ENCODE measurements around the gene VAT1. TPM values are rescaled to one million over a fixed set of nuclear protein-coding genes. Genes with fewer than 3 reads are reported as not detected.

Gene VAT1
- total and polyA plus RNA-seq, 7 donors: 43.0 to 164 (median 85.9) TPM

GRCh38 chr17:43044024-43044423 lies 21.8 kb upstream of the VAT1 start:
- no peak for TF ChIP-seq EP300 (IDR thresholded peaks at IDR 0.05)
- TF ChIP-seq, protein P1, sequence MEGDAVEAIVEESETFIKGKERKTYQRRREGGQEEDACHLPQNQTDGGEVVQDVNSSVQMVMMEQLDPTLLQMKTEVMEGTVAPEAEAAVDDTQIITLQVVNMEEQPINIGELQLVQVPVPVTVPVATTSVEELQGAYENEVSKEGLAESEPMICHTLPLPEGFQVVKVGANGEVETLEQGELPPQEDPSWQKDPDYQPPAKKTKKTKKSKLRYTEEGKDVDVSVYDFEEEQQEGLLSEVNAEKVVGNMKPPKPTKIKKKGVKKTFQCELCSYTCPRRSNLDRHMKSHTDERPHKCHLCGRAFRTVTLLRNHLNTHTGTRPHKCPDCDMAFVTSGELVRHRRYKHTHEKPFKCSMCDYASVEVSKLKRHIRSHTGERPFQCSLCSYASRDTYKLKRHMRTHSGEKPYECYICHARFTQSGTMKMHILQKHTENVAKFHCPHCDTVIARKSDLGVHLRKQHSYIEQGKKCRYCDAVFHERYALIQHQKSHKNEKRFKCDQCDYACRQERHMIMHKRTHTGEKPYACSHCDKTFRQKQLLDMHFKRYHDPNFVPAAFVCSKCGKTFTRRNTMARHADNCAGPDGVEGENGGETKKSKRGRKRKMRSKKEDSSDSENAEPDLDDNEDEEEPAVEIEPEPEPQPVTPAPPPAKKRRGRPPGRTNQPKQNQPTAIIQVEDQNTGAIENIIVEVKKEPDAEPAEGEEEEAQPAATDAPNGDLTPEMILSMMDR (IDR thresholded peaks at IDR 0.05): no peak
- TF ChIP-seq POLR2AphosphoS5 (IDR thresholded peaks at IDR 0.05): no peak
- no peak for TF ChIP-seq POLR2A (IDR thresholded peaks at IDR 0.05)
- no peaks in the 10 kb centered on the region for H3K27me3 ChIP-seq
- H3K27ac ChIP-seq: no peak overlapping the region
- no peak overlapping the region for H3K4me3 ChIP-seq
- no peaks in the 10 kb centered on the region for H3K9me3 ChIP-seq
- WGBS, 2 donors: 64 to 87% methylated on average over 4 of the region's 4 CpGs
- H3K4me1 ChIP-seq: no peaks in the 10 kb centered on the region
- DNase-seq: no peak
- H3K36me3 ChIP-seq: peaks cover 0 to 11% (median 0%) of the 10 kb centered on the region in 4 donors
- intact Hi-C loops (cut with DNase I): no loop called here

GRCh38 chr17:43043307-43043706 lies 21.1 kb upstream of the VAT1 start:
- H3K9me3 ChIP-seq: no peaks in the 10 kb centered on the region
- H3K27ac ChIP-seq: no peak overlapping the region
- intact Hi-C loops (cut with DNase I): no loop called here

DNA sequence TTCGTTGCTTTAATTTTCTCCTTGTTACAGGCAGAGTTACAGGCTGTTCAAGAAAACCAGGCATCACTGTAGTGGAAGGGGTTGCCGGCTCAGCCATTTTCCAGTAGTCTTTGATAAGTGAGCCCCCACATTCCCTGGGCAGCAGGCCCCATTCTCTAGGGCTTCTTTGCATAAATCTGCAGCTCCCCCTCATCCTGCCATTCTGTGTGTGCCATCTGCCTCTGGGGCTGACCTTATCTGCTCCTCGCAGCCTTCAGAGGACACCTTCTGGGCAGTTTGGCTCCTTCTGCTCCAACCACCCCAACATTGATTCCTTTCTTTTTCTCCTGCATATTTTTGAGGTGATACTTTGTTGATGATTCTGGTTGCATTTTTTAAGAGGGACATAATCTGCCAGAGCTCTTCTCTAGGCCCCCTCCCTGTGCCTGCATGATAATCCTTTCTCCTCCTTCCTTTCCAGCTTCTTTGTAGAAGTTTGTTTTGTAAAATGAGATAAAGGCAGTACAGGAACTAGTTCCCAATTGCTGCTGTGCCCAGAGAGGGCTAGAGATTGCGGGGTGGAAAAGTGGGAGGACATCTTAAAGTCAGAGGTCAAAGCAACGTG lies 19.9 kb upstream of the VAT1 start:
- H3K27me3 ChIP-seq: no peaks in the 10 kb centered on the region
- no peak overlapping the region for H3K4me3 ChIP-seq
- H3K4me1 ChIP-seq: no peaks in the 10 kb centered on the region
- 88 to 90% methylated on average over 5 of the region's 5 CpGs for WGBS, 2 donors
- H3K9me3 ChIP-seq: no peaks in the 10 kb centered on the region
- DNase-seq: no peak
- intact Hi-C loops (cut with DNase I): no loop called here
- TF ChIP-seq EP300 (IDR thresholded peaks at IDR 0.05): no peak
- TF ChIP-seq POLR2A (IDR thresholded peaks at IDR 0.05): no peak
- TF ChIP-seq POLR2AphosphoS5 (IDR thresholded peaks at IDR 0.05): no peak
- TF ChIP-seq, protein P1 (IDR thresholded peaks at IDR 0.05): no peak
- no peak overlapping the region for H3K27ac ChIP-seq
- peaks cover 0 to 11% (median 0%) of the 10 kb centered on the region in 4 donors for H3K36me3 ChIP-seq

More at GRCh38 chr17:43043307-43043706, 21.1 kb upstream of the VAT1 start:
- no peaks in the 10 kb centered on the region for H3K4me1 ChIP-seq
- H3K4me3 ChIP-seq: no peak overlapping the region
- peaks cover 0 to 11% (median 0%) of the 10 kb centered on the region in 4 donors for H3K36me3 ChIP-seq
- TF ChIP-seq, protein P1 (IDR thresholded peaks at IDR 0.05): no peak
- no peak for TF ChIP-seq POLR2A (IDR thresholded peaks at IDR 0.05)
- TF ChIP-seq POLR2AphosphoS5 (IDR thresholded peaks at IDR 0.05): no peak
- no peak for TF ChIP-seq EP300 (IDR thresholded peaks at IDR 0.05)
- DNase-seq: no peak
- H3K27me3 ChIP-seq: no peaks in the 10 kb centered on the region

- TF ChIP-seq POLR2A (IDR thresholded peaks at IDR 0.05) (no peak), POLR2AphosphoS5 (IDR thresholded peaks at IDR 0.05) (no peak), EP300 (IDR thresholded peaks at IDR 0.05) (no peak)
- TF ChIP-seq, protein P1 (IDR thresholded peaks at IDR 0.05): no peak
- no peak overlapping the region for H3K27ac ChIP-seq
- no peaks in the 10 kb centered on the region for H3K27me3 ChIP-seq
- H3K36me3 ChIP-seq: peaks cover 0 to 11% (median 0%) of the 10 kb centered on the region in 4 donors
- no peak overlapping the region for H3K4me3 ChIP-seq
- DNase-seq: no peak
- intact Hi-C loops (cut with DNase I): no loop called here
- no peaks in the 10 kb centered on the region for H3K9me3 ChIP-seq
- H3K4me1 ChIP-seq: no peaks in the 10 kb centered on the region
- WGBS, 2 donors: 79 to 91% methylated on average over 2 of the region's 2 CpGs
Measured at GRCh38 chr17:43040655-43041054, 18.5 kb upstream of the VAT1 start.

DNA sequence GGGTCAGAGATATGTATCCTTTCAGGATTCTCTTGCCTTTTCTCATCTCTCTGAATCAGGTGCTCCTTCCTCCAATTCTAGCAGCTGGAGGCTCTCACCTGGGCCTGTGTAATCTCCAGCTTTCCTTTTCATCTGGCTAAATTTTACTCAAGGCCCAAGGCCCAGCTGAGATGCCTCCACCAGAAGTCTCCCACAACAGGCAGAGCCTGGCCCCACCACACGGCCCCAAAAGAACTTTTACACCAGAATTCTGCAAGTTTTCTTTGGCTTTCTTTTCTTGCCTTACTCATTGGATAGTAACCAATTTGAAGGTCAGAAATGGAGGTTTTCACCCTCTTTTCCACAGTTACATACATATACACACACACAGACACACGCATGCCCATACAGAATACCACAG lies 17.5 kb upstream of the VAT1 start:
- TF ChIP-seq EP300 (IDR thresholded peaks at IDR 0.05) (no peak), POLR2AphosphoS5 (IDR thresholded peaks at IDR 0.05) (no peak), POLR2A (IDR thresholded peaks at IDR 0.05) (no peak)
- TF ChIP-seq, protein P1 (IDR thresholded peaks at IDR 0.05): no peak
- no peaks in the 10 kb centered on the region for H3K4me1 ChIP-seq
- H3K27ac ChIP-seq: no peak overlapping the region
- 90 to 95% methylated on average over 2 of the region's 2 CpGs for WGBS, 2 donors
- DNase-seq: no peak
- intact Hi-C loops (cut with DNase I): no loop called here
- H3K4me3 ChIP-seq: no peak overlapping the region
- no peaks in the 10 kb centered on the region for H3K27me3 ChIP-seq
- no peaks in the 10 kb centered on the region for H3K9me3 ChIP-seq
- H3K36me3 ChIP-seq: peaks cover 0 to 11% (median 0%) of the 10 kb centered on the region in 4 donors

All from sigmoid colon (tissue), 7 donors.